ENCODE measurements around the gene MICAL3.

MICAL3 gene

GRCh38 chr22:17922925-17923903, 101.1 kb downstream of the MICAL3 start:
- DNase-seq: no peak

- DNase-seq: no peak
These were observed 102.2 kb downstream of the MICAL3 start for GRCh38 chr22:17921871-17922821.

GRCh38 chr22:17920992-17921650, 103.2 kb downstream of the MICAL3 start:
- DNase-seq: no peak

GRCh38 chr22:17920145-17920605, 104.2 kb downstream of the MICAL3 start:
- DNase-seq: no peak

- DNase-seq: no peak
These were observed 104.9 kb downstream of the MICAL3 start for GRCh38 chr22:17919276-17920144.

- DNase-seq: no peak
These were observed 105.5 kb downstream of the MICAL3 start for GRCh38 chr22:17918840-17919239.

GRCh38 chr22:17917490-17917983, 106.8 kb downstream of the MICAL3 start:
- DNase-seq: no peak

GRCh38 chr22:17916226-17916889, 108.0 kb downstream of the MICAL3 start:
- DNase-seq: no peak

GRCh38 chr22:17915676-17916075, 108.7 kb downstream of the MICAL3 start:
- no peak for DNase-seq

GRCh38 chr22:17915188-17915587, 109.2 kb downstream of the MICAL3 start:
- no peak for DNase-seq

- DNase-seq: no peak
These were observed 109.9 kb downstream of the MICAL3 start for GRCh38 chr22:17914474-17914873.

GRCh38 chr22:17913801-17914347, 110.5 kb downstream of the MICAL3 start:
- no peak for DNase-seq

- no peak for DNase-seq
These were observed 111.2 kb downstream of the MICAL3 start for GRCh38 chr22:17912945-17913721.

- DNase-seq: no peak
These were observed 112.5 kb downstream of the MICAL3 start for GRCh38 chr22:17911887-17912286.

- DNase-seq: no peak
These were observed 113.1 kb downstream of the MICAL3 start for GRCh38 chr22:17911312-17911705.

- no peak for DNase-seq
These were observed 113.6 kb downstream of the MICAL3 start for GRCh38 chr22:17910561-17911311.

GRCh38 chr22:17907748-17908051, 116.7 kb downstream of the MICAL3 start:
- no peak for DNase-seq

GRCh38 chr22:17906978-17907747, 117.2 kb downstream of the MICAL3 start:
- no peak for DNase-seq
